ENCODE results near the gene SLC16A12.

Gene SLC16A12

GRCh38 chr10:89518876-89519842, 16.2 kb downstream of the SLC16A12 start:
- Histone ChIP-seq H3K27ac (no peak overlapping the region), H3K36me3 (no peaks in the 10 kb centered on the region), H3K27me3 (peaks cover 26% of the 10 kb centered on the region), H3K4me1 (ENCODE audit: control insufficient read depth in 1 of 2, insufficient read depth in 1 of 2, low read depth in 1 of 2, low read length in 1 of 2) (no peaks in the 10 kb centered on the region), H3K4me3 (ENCODE audit: low read depth in 1 of 2, low read length in 1 of 2) (no peak overlapping the region), H3K9me3 (no peaks in the 10 kb centered on the region)
- no peak for TF ChIP-seq CTCF (IDR thresholded peaks at IDR 0.05)

GRCh38 chr10:89518108-89518507, 17.3 kb downstream of the SLC16A12 start:
- TF ChIP-seq CTCF (IDR thresholded peaks at IDR 0.05): no peak
- Histone ChIP-seq H3K4me1 (ENCODE audit: control insufficient read depth in 1 of 2, insufficient read depth in 1 of 2, low read depth in 1 of 2, low read length in 1 of 2) (no peaks in the 10 kb centered on the region), H3K36me3 (no peaks in the 10 kb centered on the region), H3K4me3 (ENCODE audit: low read depth in 1 of 2, low read length in 1 of 2) (no peak overlapping the region), H3K27me3 (peaks cover 20% of the 10 kb centered on the region), H3K9me3 (no peaks in the 10 kb centered on the region), H3K27ac (no peak overlapping the region)

- Histone ChIP-seq H3K36me3 (no peaks in the 10 kb centered on the region), H3K27me3 (peaks cover 18% of the 10 kb centered on the region), H3K4me3 (ENCODE audit: low read depth in 1 of 2, low read length in 1 of 2) (no peak overlapping the region), H3K27ac (no peak overlapping the region), H3K4me1 (ENCODE audit: control insufficient read depth in 1 of 2, insufficient read depth in 1 of 2, low read depth in 1 of 2, low read length in 1 of 2) (no peaks in the 10 kb centered on the region), H3K9me3 (no peaks in the 10 kb centered on the region)
- no peak for TF ChIP-seq CTCF (IDR thresholded peaks at IDR 0.05)
Observed at GRCh38 chr10:89516149-89516832, 19.1 kb downstream of the SLC16A12 start.

DNA sequence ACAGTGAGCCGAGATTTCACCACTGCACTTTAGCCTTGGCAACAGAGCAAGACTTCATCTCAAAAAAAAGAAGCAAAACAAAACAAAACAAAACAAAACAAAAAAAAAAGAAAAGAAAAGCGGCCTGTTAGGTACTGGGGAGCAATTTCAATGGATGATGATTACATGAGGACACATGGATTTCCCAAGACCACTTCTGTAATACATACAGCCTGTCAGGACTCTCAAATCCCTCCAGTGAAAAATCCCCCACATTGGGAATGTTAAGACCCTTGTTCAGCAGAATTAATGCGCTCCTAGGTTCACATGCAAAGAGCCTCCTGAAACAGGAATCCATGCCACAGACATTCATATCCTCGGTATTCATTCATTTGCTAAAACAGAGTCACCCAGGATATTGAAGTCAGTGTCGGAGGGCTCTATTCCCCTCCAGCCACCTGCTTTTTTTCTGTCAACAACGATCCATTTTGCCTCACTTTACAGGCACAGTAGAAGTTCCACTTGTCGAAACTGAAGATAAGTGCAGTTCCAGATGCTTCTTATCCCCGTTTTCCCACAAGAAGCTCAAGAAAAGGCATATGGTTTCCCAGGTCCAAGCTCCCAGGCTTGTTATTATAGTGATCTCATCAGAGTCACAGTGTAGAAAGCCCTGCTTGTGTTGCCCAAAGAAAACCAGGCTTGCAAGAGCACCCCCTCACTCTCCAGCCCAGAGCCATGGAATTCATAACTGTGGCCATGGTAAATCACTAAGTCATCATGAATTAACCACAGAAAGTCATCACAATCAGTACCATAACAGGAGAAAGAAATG, 20.2 kb downstream of the SLC16A12 start:
- no peak overlapping the region for H3K4me3 ChIP-seq (ENCODE audit: low read depth in 1 of 2, low read length in 1 of 2)
- H3K9me3 ChIP-seq: no peaks in the 10 kb centered on the region
- peaks cover 15% of the 10 kb centered on the region for H3K27me3 ChIP-seq
- no peak overlapping the region for H3K27ac ChIP-seq
- no peaks in the 10 kb centered on the region for H3K36me3 ChIP-seq
- H3K4me1 ChIP-seq (ENCODE audit: control insufficient read depth in 1 of 2, insufficient read depth in 1 of 2, low read depth in 1 of 2, low read length in 1 of 2): no peaks in the 10 kb centered on the region
- TF ChIP-seq CTCF (IDR thresholded peaks at IDR 0.05): no peak

- no peak for TF ChIP-seq CTCF (IDR thresholded peaks at IDR 0.05)
- Histone ChIP-seq H3K9me3 (no peaks in the 10 kb centered on the region), H3K27me3 (peaks cover 14% of the 10 kb centered on the region), H3K4me1 (ENCODE audit: control insufficient read depth in 1 of 2, insufficient read depth in 1 of 2, low read depth in 1 of 2, low read length in 1 of 2) (no peaks in the 10 kb centered on the region), H3K4me3 (ENCODE audit: low read depth in 1 of 2, low read length in 1 of 2) (no peak overlapping the region), H3K36me3 (no peaks in the 10 kb centered on the region), H3K27ac (no peak overlapping the region)
Observed at GRCh38 chr10:89513206-89513605, 22.2 kb downstream of the SLC16A12 start.
